Neural cell (in vitro differentiated cells): Measurements from ENCODE around the gene BRI3BP. TPM values are rescaled to one million over a fixed set of nuclear protein-coding genes. Genes with fewer than 3 reads are reported as not detected.

Experiments used
- H2AFZ ChIP-seq: fragments of 200-600, 300-800 bp; sonication (generic), shearing (Covaris generic); 2 replicates; pipeline ENCODE4 v1.6.0; 2014; ENCODE audit warnings: low read depth, mild to moderate bottlenecking, antibody characterized with exemption, low read length, moderate library complexity
- H3F3A ChIP-seq: fragments of 200-600 bp; shearing (Covaris generic); 2 replicates; pipeline ENCODE4 v1.6.1; 2016; ENCODE audit warnings: mild to moderate bottlenecking, moderate library complexity, mixed read lengths, antibody characterized with exemption, low read length; ENCODE audit not compliant: insufficient read depth, poor library complexity, severe bottlenecking
- H3K27ac ChIP-seq: fragments of 200-600, 300-800 bp; sonication (generic), shearing (Covaris generic); 2 replicates; pipeline ENCODE4 v1.5.1; 2014; ENCODE audit warnings: mild to moderate bottlenecking, low read length, moderate library complexity
- H3K27me3 ChIP-seq: fragments of 300-800, 200-600 bp; sonication (generic), shearing (Covaris generic); 2 replicates; pipeline ENCODE4 v1.6.0; 2014; ENCODE audit warnings: mild to moderate bottlenecking, low read depth, low read length, moderate library complexity; ENCODE audit not compliant: insufficient read depth
- H3K36me3 ChIP-seq: fragments of 300-800, 200-600 bp; sonication (generic), shearing (Covaris generic); 2 replicates; pipeline ENCODE4 v1.5.1; 2014; ENCODE audit warnings: mild to moderate bottlenecking, antibody characterized with exemption, low read length, moderate library complexity; ENCODE audit not compliant: insufficient read depth
- H3K4me2 ChIP-seq: fragments of 300-800, 200-600 bp; sonication (generic), shearing (Covaris generic); 2 replicates; pipeline ENCODE4 v1.6.0; 2014; ENCODE audit warnings: mild to moderate bottlenecking, low read length
- H3K4me3 ChIP-seq: fragments of 300-800, 200-600 bp; sonication (generic), shearing (Covaris generic); 2 replicates; pipeline ENCODE4 v1.5.1; 2014; ENCODE audit warnings: mild to moderate bottlenecking, low read length, moderate library complexity
- H3K79me2 ChIP-seq: fragments of 200-600 bp; shearing (Covaris generic); replicated peaks from 2 replicates; pipeline ENCODE4 v1.6.0; 2014; ENCODE audit warnings: mild to moderate bottlenecking, low read length, moderate library complexity; ENCODE audit not compliant: insufficient read depth
- H3K9ac ChIP-seq: fragments of 300-800, 200-600 bp; sonication (generic), shearing (Covaris generic); 2 replicates; pipeline ENCODE4 v1.6.1; 2016; ENCODE audit warnings: mild to moderate bottlenecking, low read length, mixed read lengths
- H3K9me2 ChIP-seq: fragments of 200-600 bp; shearing (Covaris generic); 2 replicates; pipeline ENCODE4 v1.6.1; 2016; ENCODE audit warnings: mild to moderate bottlenecking, low read length, mixed read lengths; ENCODE audit not compliant: insufficient read depth
- H3K9me3 ChIP-seq: fragments of 200-600, 300-800 bp; sonication (generic), shearing (Covaris generic); 2 replicates; pipeline ENCODE4 v1.6.1; 2016; ENCODE audit warnings: mild to moderate bottlenecking, mixed run types, low read length, moderate library complexity, mixed read lengths
- H4K20me1 ChIP-seq: fragments of 200-600 bp; shearing (Covaris generic); 2 replicates; pipeline ENCODE4 v1.6.1; 2016; ENCODE audit warnings: mild to moderate bottlenecking, mixed run types; ENCODE audit not compliant: insufficient read depth
- CTCF ChIP-seq: fragments of 450-650 bp; IDR thresholded peaks from 2 replicates; pipeline ENCODE4 v1.5.1; 2014; ENCODE audit warnings: antibody characterized with exemption, mild to moderate bottlenecking, moderate library complexity; ENCODE audit not compliant: poor library complexity, severe bottlenecking
- EP300 ChIP-seq: fragments of 450-650 bp; conservative IDR thresholded peaks from 2 replicates; pipeline ENCODE4 v1.6.1; 2014; ENCODE audit warnings: antibody characterized with exemption, mild to moderate bottlenecking, moderate library complexity; ENCODE audit not compliant: poor library complexity, severe bottlenecking
- EZH2 ChIP-seq: fragments of 200-600, 300-800 bp; shearing (Covaris generic), sonication (generic); IDR thresholded peaks from 2 replicates; pipeline ENCODE4 v1.6.1; 2014; ENCODE audit warnings: antibody characterized with exemption, low read length, borderline replicate concordance, mild to moderate bottlenecking; ENCODE audit not compliant: insufficient read depth, poor library complexity, severe bottlenecking
- MXI1 ChIP-seq: fragments of 450-650 bp; conservative IDR thresholded peaks from 2 replicates; pipeline ENCODE4 v1.6.1; 2014; ENCODE audit warnings: antibody characterized with exemption, mild to moderate bottlenecking; ENCODE audit not compliant: poor library complexity, severe bottlenecking
- POLR2AphosphoS5 ChIP-seq: IDR thresholded peaks from 2 replicates; pipeline ENCODE4 v1.6.1; 2012
- RAD21 ChIP-seq: fragments of 450-650 bp; conservative IDR thresholded peaks from 2 replicates; pipeline ENCODE4 v1.6.1; 2014; ENCODE audit warnings: antibody characterized with exemption, mild to moderate bottlenecking, moderate library complexity
- REST ChIP-seq: IDR thresholded peaks from 2 replicates; pipeline ENCODE4 v1.6.1; 2012; ENCODE audit warnings: borderline replicate concordance
- SMC3 ChIP-seq: fragments of 450-650 bp; conservative IDR thresholded peaks from 2 replicates; pipeline ENCODE4 v1.6.1; 2014; ENCODE audit warnings: antibody characterized with exemption, mild to moderate bottlenecking, moderate library complexity; ENCODE audit not compliant: poor library complexity
- TAF1 ChIP-seq: IDR thresholded peaks from 2 replicates; pipeline ENCODE4 v1.6.1; 2012; ENCODE audit warnings: low read depth
- polyA plus RNA-seq: library from polyadenylated mRNA; depleted of rRNA; stranded (reverse); fragments of >200 nt; gene quantifications from 2 replicates; pipeline ENCODE4 v1.2.3, GENCODE V29; 2014

Gene BRI3BP
- polyA plus RNA-seq, 1 donor from 2014 or later: 11.0 TPM

GRCh38 chr12:124972211-124972610 lies 21.2 kb upstream of the BRI3BP start:
- Histone ChIP-seq H3K9ac (no peak overlapping the region), H3K4me3 (no peak overlapping the region), H3K36me3 (no peaks in the 10 kb centered on the region), H3K4me2 (no peak overlapping the region), H3K79me2 (no peaks in the 10 kb centered on the region), H4K20me1 (no peaks in the 10 kb centered on the region), H2AFZ (no peak overlapping the region), H3K9me3 (no peaks in the 10 kb centered on the region), H3K27me3 (no peaks in the 10 kb centered on the region), H3K27ac (no peak overlapping the region), H3F3A (no peaks in the 10 kb centered on the region), H3K9me2 (no peaks in the 10 kb centered on the region)
- TF ChIP-seq REST (no peak), CTCF (no peak)

- Histone ChIP-seq H3K9me2 (no peaks in the 10 kb centered on the region), H3K9ac (no peak overlapping the region), H3K4me3 (no peak overlapping the region), H2AFZ (no peak overlapping the region), H3F3A (no peaks in the 10 kb centered on the region), H3K79me2 (no peaks in the 10 kb centered on the region), H3K27ac (no peak overlapping the region), H4K20me1 (no peaks in the 10 kb centered on the region), H3K27me3 (no peaks in the 10 kb centered on the region), H3K4me2 (no peak overlapping the region), H3K36me3 (no peaks in the 10 kb centered on the region), H3K9me3 (no peaks in the 10 kb centered on the region)
- TF ChIP-seq RAD21 (no peak), EP300 (no peak), EZH2 (no peak), MXI1 (no peak), TAF1 (no peak), POLR2AphosphoS5 (no peak)
These were observed 18.2 kb upstream of the BRI3BP start for GRCh38 chr12:124975276-124975675.

- no peak overlapping the region for H3K9ac ChIP-seq
- no peaks in the 10 kb centered on the region for H3K36me3 ChIP-seq
- no peak overlapping the region for H2AFZ ChIP-seq
- no peaks in the 10 kb centered on the region for H3K79me2 ChIP-seq
- no peak overlapping the region for H3K27ac ChIP-seq
- no peaks in the 10 kb centered on the region for H4K20me1 ChIP-seq
- H3K4me2 ChIP-seq: no peak overlapping the region
- TF ChIP-seq TAF1 (no peak), MXI1 (no peak), REST (no peak), RAD21 (no peak), POLR2AphosphoS5 (no peak), EP300 (no peak), EZH2 (no peak), CTCF (no peak), SMC3 (no peak)
- no peaks in the 10 kb centered on the region for H3K27me3 ChIP-seq
- no peaks in the 10 kb centered on the region for H3F3A ChIP-seq
- H3K4me3 ChIP-seq: no peak overlapping the region
- no peaks in the 10 kb centered on the region for H3K9me3 ChIP-seq
- no peaks in the 10 kb centered on the region for H3K9me2 ChIP-seq
These were observed 16.4 kb upstream of the BRI3BP start for GRCh38 chr12:124976999-124977398.
